Measurements from ENCODE around the gene PRELID3B.

DNA sequence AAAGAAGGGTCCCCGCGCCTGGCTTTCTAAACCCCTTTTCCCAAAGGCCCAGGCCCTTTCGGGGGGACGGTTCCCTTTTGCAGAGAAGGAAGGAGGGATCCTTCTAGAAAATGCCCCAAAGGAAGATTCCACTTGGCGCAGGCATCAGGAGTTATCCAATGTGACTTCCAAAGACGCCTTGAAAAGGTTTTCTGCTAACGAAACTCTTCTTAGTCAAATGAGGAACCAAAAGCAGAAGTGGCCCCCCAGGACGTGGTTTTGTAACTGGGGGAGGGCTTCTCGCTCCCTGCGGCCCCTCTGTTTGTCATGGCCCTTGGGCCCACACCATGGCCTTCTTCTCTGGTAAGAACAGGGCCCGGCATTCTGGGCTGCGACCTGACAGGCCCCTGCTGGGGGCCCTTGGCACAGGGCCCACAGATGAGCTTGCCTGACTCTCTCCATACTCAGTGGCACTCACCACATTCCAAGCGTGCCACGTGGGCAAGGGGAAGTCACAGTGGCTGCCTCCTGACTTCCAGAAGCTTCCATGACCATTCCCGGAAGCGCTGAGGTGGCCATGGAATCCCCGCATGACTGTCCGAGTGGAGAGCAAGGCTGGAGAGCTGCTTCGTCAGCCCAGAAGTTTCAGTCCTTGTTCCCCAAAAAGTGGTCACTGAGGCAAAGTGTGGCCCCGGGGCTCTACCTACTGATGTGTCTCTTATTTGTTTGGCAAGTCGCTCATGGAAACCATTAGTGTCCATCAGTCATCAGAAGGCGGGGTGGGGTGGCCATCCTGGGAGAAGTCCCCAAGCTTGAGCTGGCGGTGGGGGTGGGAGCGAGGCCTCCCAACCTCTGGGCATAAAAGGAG, 34.7 kb downstream of the PRELID3B start:
- TF ChIP-seq, protein P1, sequence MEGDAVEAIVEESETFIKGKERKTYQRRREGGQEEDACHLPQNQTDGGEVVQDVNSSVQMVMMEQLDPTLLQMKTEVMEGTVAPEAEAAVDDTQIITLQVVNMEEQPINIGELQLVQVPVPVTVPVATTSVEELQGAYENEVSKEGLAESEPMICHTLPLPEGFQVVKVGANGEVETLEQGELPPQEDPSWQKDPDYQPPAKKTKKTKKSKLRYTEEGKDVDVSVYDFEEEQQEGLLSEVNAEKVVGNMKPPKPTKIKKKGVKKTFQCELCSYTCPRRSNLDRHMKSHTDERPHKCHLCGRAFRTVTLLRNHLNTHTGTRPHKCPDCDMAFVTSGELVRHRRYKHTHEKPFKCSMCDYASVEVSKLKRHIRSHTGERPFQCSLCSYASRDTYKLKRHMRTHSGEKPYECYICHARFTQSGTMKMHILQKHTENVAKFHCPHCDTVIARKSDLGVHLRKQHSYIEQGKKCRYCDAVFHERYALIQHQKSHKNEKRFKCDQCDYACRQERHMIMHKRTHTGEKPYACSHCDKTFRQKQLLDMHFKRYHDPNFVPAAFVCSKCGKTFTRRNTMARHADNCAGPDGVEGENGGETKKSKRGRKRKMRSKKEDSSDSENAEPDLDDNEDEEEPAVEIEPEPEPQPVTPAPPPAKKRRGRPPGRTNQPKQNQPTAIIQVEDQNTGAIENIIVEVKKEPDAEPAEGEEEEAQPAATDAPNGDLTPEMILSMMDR (IDR thresholded peaks at IDR 0.05; ENCODE audit: low read length), result no peak
- TF ChIP-seq EZH2 (IDR thresholded peaks at IDR 0.05; ENCODE audit: borderline replicate concordance, low read length), result no peak
